Heart right ventricle (tissue), 16 donors: Measurements from ENCODE around the gene PRKAG2. TPM values are rescaled to one million over a fixed set of nuclear protein-coding genes. Genes with fewer than 3 reads are reported as not detected.

Experiments used
- ATAC-seq, 8 donors: fragments of 200-7000 bp; cut with Tn5 transposase; one replicate each; pipeline ENCODE4 v1.9.1; 2020; ENCODE audit warnings: mild to moderate bottlenecking in 8 of 8, moderate library complexity in 8 of 8, moderate number of reproducible peaks in 1 of 8
- DNase-seq, 2 donors: peaks; one replicate each; pipeline ENCODE4 v3.0.0-alpha.2; 2020
- H3K27ac ChIP-seq, 10 donors: fragments of 200-600 bp; sonication (generic) in 2 of 10; one replicate each; pipeline versions ENCODE4 v1.5.0 to v1.8.0; 2020 to 2022; ENCODE audit warnings: mild to moderate bottlenecking in 3 of 10
- H3K27me3 ChIP-seq, 7 donors: fragments of 200-600 bp; one replicate each; pipeline ENCODE4 v1.8.0; 2021 to 2022; ENCODE audit warnings: mild to moderate bottlenecking in 2 of 7
- H3K36me3 ChIP-seq, 9 donors: fragments of 200-600 bp; sonication (generic) in 1 of 9; one replicate each; pipeline versions ENCODE4 v1.5.0 to v1.8.0; 2020 to 2022; ENCODE audit warnings: mild to moderate bottlenecking in 2 of 9
- H3K4me1 ChIP-seq, 9 donors: fragments of 200-600 bp; sonication (generic) in 1 of 9; one replicate each; pipeline versions ENCODE4 v1.5.0 to v1.8.0; 2020 to 2022; ENCODE audit warnings: mild to moderate bottlenecking in 4 of 9
- H3K4me3 ChIP-seq, 10 donors: fragments of 200-600 bp; sonication (generic) in 2 of 10; one replicate each; pipeline versions ENCODE4 v1.5.0 to v1.8.0; 2020 to 2022; ENCODE audit warnings: mild to moderate bottlenecking in 7 of 10, moderate library complexity in 2 of 10
- H3K9me3 ChIP-seq, 11 donors: fragments of 200-600 bp in 10 of 11; sonication (generic) in 2 of 11; one replicate each; pipeline versions ENCODE4 v1.5.0 to v1.8.0; 2013 to 2022; ENCODE audit warnings: mild to moderate bottlenecking in 2 of 11, control low read depth in 1 of 11, moderate library complexity in 1 of 11
- CTCF ChIP-seq, 9 donors: fragments of 200-600 bp; sonication (generic) in 2 of 9; IDR thresholded peaks; one replicate each; pipeline versions ENCODE4 v1.5.0 to v1.8.0; 2021 to 2022; ENCODE audit warnings: antibody characterized with exemption in 9 of 9, mild to moderate bottlenecking in 5 of 9, moderate library complexity in 1 of 9
- WGBS, 2 donors: extraction: QIAGEN DNeasy Blood & Tissue Kit; methylation state at CpG; one replicate each; pipeline ENCODE4 v1.1.7; 2013; ENCODE audit warnings: inconsistent platforms in 1 of 2; 5-methylcytosine and 5-hydroxymethylcytosine counted together
- intact Hi-C, 10 donors: fragments of 100-400 bp; cut with DNase I; formaldehyde crosslinking; loops; one replicate each; pipeline versions ENCODE4 v1.11.1 to v1.14.2; 2022
- polyA plus RNA-seq, 2 donors: library from polyadenylated mRNA; stranded (reverse); fragments of 200-250 nt; gene quantifications; one replicate each; pipeline ENCODE4 v1.2.3, GENCODE V29; 2013
- total RNA-seq, 10 donors: library from RNA; stranded (reverse); fragmentation: NEBNext Ultra II Directional in 3 of 10; extraction: Animal tissue kit (Norgen Biotek cat#: 25700) in 3 of 10; gene quantifications; one replicate each; pipeline versions ENCODE4 v1.2.1 to v1.2.4, GENCODE V29; 2021 to 2023
- donor health status: Arrhythmogenic right ventricular cardiomyopathy.
- donor health status: ischemic (EF 13 %, LVEDD 7.1; RV severe dilation, severe dysfunction).
- donor health status: healthy with polysubstance abuse.
- donor health status: DM: no; HTN: yes; CAD: no.
- donor health status: DM: no; HTN: no; CAD: no.
- donor health status: ischemic (EF 25% LVEDD 6.9; RV normal size, moderate dysfunction).
- donor health status: ischemic (EF 25% LVEDD 5.7; RV mildly dilated, moderate dysfunction).
- donor health status: healthy.
- donor health status: DM: yes; HTN: yes; CAD: no.
- donor health status: Ischemic cardiomyopathy.
- donor health status: ischemic (EF 35%, LVEDD 5.7; RV mildly dilated, moderate dysfunction).
- donor health status: nonischemic (EF 11% LVEDD 7.7; RV severe dilation, severe dysfunction).
- donor health status: DM: yes; HTN: yes; CAD: no.
- donor health status: PGD.
- donor health status: ischemic (EF 29% LVEDD 5.4; RV normal size, mild dysfunction).
- donor health status: nonischemic (EF 23%, LVEDD 6.1; RV moderate dilation, normal function).

The PRKAG2 gene
- total and polyA plus RNA-seq, 12 donors, result 52.4 to 156 (median 114) TPM

- Histone ChIP-seq H3K9me3 (no peaks in the 10 kb centered on the region), H3K27ac (no peak overlapping the region), H3K4me3 (no peak overlapping the region), H3K4me1 (peaks cover 0 to 43% (median 0%) of the 10 kb centered on the region in 9 donors), H3K27me3 (no peaks in the 10 kb centered on the region), H3K36me3 (no peaks in the 10 kb centered on the region)
- intact Hi-C loops, result no loop called here
- TF ChIP-seq CTCF (IDR thresholded peaks at IDR 0.05), result no peak
- WGBS, 2 donors, result 82 to 89% methylated on average over 7 of the region's 7 CpGs
- no peak for ATAC-seq
- no peak for DNase-seq
Measured at GRCh38 chr7:151847136-151847535, 29.8 kb downstream of the PRKAG2 start.

GRCh38 chr7:151845412-151846205, 31.3 kb downstream of the PRKAG2 start:
- WGBS, 2 donors, result 85 to 89% methylated on average over 28 of the region's 28 CpGs
- no peak for ATAC-seq
- intact Hi-C loops, result no loop called here

GRCh38 chr7:151844825-151845200, 32.1 kb downstream of the PRKAG2 start:
- Histone ChIP-seq H3K27ac (no peak overlapping the region), H3K4me3 (no peak overlapping the region), H3K4me1 (peaks cover 0 to 27% (median 0%) of the 10 kb centered on the region in 9 donors), H3K9me3 (no peaks in the 10 kb centered on the region), H3K27me3 (no peaks in the 10 kb centered on the region), H3K36me3 (no peaks in the 10 kb centered on the region)
- ATAC-seq (peak in 1 of 8 donors; percentile 42), DNase-seq (no peak)
- intact Hi-C loops, result no loop called here
- 92 to 95% methylated on average over 13 of the region's 13 CpGs for WGBS, 2 donors
- TF ChIP-seq CTCF (IDR thresholded peaks at IDR 0.05), result no peak

More at GRCh38 chr7:151845412-151846205, 31.3 kb downstream of the PRKAG2 start:
- no peak overlapping the region for H3K27ac ChIP-seq
- H3K27me3 ChIP-seq, result no peaks in the 10 kb centered on the region
- H3K4me3 ChIP-seq, result no peak overlapping the region
- DNase-seq, result no peak
- TF ChIP-seq CTCF (IDR thresholded peaks at IDR 0.05), result no peak
- peaks cover 0 to 27% (median 0%) of the 10 kb centered on the region in 9 donors for H3K4me1 ChIP-seq
- H3K36me3 ChIP-seq, result no peaks in the 10 kb centered on the region
- no peaks in the 10 kb centered on the region for H3K9me3 ChIP-seq

GRCh38 chr7:151844071-151844824, 32.7 kb downstream of the PRKAG2 start:
- H3K27ac ChIP-seq, result peak overlapping the region in 1 of 10 donors; percentile 50
- H3K9me3 ChIP-seq, result no peaks in the 10 kb centered on the region
- ATAC-seq, result no peak
- TF ChIP-seq CTCF (IDR thresholded peaks at IDR 0.05), result no peak
- intact Hi-C loops, result no loop called here
- H3K27me3 ChIP-seq, result no peaks in the 10 kb centered on the region
- H3K4me3 ChIP-seq, result no peak overlapping the region
- no peak for DNase-seq
- H3K4me1 ChIP-seq, result peaks cover 0 to 30% (median 0%) of the 10 kb centered on the region in 9 donors
- H3K36me3 ChIP-seq, result no peaks in the 10 kb centered on the region
- 88 to 89% methylated on average over 20 of the region's 20 CpGs for WGBS, 2 donors
